Measurements from ENCODE around the gene HBE1. TPM values are rescaled to one million over a fixed set of nuclear protein-coding genes. Genes with fewer than 3 reads are reported as not detected.
"Not testable (repeated sequence)": the region's sequence is repeated elsewhere in the genome, so short reads cannot be mapped to it uniquely, and the experiment has no call there.

Gene HBE1
- total RNA-seq = 15.1 TPM

DNA sequence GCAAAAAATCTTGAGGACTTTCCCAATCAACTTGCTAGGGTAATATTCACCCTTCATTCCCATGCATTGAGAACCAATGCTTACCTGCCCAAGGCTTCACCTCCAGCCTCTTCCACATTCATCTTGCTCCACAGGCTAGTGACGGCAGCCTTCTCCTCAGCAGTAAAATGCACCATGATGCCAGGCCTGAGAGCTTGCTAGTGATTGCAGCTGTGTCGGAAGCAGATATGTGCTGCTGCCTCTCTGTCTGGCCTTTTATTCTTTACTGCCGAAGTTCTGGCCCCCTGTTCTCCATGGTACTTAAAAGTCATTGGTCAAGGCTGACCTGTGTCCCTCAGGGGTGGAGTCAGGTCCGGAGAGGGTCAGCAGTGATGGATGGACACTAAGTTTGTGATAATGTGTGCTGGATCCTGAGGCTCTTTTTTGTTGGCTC lies at the start of gene HBE1:
HBE1 (minus strand) TSS at position 231 of the 433 bp plus-strand sequence; CDS start at position 176, 55 bp downstream.
- DNase-seq (ENCODE audit: low spot score in 2 of 2) = no peak
- no peak for FAIRE-seq

GRCh38 chr11:5317292-5317691 lies 47.5 kb upstream of the HBE1 start:
- FAIRE-seq (no peak), DNase-seq (ENCODE audit: low spot score in 2 of 2) (no peak)

DNA sequence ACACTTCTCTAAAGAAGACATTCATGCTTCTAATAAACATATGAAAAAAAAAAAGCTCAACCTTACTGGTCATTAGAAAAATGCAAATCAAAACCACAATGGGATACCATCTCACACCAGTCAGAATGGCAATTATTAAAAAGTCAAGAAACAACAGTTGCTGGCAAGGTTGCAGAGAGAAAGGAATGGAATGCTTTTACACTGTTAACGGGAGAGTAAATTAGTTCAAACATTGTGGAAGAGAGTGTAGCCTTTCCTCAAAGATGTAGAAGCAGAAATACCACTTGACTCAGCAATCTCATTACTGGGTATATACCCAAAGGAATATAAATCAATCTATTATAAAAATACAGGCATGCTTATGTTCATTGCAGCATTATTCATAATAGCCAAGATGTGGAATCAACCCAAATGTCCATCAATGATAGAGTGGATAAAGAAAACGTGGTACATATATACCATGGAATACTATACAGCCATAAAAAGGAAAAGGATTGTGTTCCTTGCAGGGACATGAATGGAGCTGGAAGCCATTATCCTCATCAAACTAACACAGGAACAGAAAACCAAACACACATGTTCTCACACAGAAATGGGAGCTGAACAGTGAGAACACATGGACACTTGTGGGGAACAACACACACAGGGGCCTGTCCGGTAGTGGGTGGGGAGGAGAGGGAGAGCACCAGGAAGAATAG lies 43.7 kb upstream of the HBE1 start:
- FAIRE-seq; DNase-seq (ENCODE audit: low spot score in 2 of 2): not testable (repeated sequence)

- no peak for DNase-seq (ENCODE audit: low spot score in 2 of 2)
These were observed 40.7 kb upstream of the HBE1 start for GRCh38 chr11:5310423-5310822.

DNA sequence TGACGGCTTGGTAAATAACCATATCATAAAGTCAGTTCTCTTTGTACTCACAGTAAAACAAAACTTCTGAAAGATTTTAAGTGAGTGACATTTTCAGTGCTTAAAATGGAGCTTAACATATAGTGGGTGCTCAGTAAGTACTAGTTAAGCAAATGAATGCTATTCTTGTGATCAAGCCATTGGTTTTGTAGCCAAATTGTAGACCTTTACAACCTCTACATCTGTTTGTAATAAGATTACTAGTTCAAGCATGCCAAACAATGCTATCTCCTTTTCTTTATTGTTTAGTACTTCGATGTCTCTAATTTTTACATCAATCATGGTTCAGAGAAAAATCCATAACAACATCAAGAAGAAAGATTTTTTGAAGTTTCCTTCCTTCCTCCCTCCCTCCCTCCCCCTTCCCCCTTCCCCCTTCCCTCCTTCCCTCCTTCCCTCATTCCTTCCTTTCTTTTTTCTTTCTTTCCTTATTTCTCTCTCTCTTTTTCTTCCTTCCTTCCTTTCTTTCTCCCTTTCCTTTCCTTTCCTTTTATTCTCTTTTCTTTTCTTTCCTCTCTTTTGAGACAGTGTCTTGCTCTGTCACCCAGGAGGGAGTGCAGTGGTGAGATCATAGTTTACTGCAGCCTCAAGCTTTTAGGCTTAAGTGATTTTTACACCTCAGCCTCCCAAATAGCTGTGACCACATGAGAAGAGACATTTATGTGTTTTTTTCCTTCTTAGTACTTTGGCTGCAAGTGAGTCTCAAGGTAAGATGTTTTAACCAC lies 37.7 kb upstream of the HBE1 start:
- DNase-seq (ENCODE audit: low spot score in 2 of 2) = no peak
- FAIRE-seq = no peak

More at GRCh38 chr11:5310423-5310822, 40.7 kb upstream of the HBE1 start:
- FAIRE-seq = no peak

DNA sequence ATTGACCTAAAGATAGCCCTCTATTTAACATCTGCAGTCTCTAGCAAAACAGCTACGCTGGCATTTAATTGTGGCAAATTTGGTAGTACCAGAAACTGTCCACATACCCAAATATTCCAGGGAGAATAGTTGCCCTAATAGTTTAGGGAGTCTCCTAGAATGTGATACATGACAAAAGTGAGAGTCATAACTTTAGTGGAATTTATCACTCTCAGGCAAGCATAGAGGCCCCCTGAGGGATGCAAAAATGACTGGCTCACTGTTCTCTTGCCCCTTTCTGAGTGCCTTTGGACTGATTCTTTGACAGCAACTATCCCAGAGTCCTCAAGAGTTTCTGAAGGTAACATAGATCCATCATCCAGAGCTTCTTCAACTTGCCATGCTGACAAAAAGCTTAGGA lies 34.3 kb upstream of the HBE1 start:
- DNase-seq (ENCODE audit: low spot score in 2 of 2) (no peak), FAIRE-seq (no peak)

- DNase-seq (ENCODE audit: low spot score in 2 of 2) (no peak), FAIRE-seq (no peak)
These were observed 33.9 kb upstream of the HBE1 start for GRCh38 chr11:5303626-5304025.

DNA sequence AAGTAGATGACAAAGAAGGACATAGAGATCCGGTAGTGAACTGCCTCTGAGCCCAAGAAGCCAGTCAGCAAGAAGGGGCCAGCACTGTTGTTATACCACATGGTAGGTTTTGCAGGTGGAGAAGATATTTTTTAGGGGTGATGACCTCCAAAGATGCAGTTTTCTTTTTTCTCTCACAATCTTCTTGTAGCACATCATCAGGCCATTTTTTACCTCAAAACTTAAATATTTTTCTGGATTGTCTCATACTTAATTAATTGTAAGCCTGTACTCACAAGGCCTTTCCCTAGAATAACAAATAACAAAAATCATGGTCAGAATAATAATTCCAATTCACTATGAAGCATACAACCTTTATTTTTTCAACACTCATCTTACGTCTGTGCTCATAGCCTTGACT lies 32.1 kb upstream of the HBE1 start, which contains the start of gene OR51B4:
OR51B4 (minus strand) TSS at position 101 of the 400 bp plus-strand sequence; CDS start at position 101, 0 bp downstream.
- FAIRE-seq = no peak
- no peak for DNase-seq (ENCODE audit: low spot score in 2 of 2)

DNA sequence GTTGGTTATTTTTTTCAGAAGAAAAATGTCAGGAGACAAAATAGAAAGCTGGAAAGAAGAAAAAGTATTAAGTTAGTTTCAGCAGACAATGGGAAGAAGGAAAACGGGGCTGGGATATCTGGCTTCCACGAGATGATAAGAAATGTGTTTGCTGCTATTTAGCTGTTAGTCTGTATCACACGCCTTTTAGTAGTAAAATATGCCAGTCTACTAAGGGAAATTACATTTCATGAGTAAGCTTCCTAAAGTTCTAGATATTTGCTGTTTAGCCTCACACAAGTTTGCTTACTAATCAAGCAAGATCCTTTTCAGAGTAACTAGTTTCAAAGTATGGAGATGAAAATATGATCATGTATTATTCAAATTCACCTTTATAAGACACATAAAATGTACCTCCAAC lies 30.5 kb upstream of the HBE1 start:
- FAIRE-seq = no peak
- no peak for DNase-seq (ENCODE audit: low spot score in 2 of 2)

DNA sequence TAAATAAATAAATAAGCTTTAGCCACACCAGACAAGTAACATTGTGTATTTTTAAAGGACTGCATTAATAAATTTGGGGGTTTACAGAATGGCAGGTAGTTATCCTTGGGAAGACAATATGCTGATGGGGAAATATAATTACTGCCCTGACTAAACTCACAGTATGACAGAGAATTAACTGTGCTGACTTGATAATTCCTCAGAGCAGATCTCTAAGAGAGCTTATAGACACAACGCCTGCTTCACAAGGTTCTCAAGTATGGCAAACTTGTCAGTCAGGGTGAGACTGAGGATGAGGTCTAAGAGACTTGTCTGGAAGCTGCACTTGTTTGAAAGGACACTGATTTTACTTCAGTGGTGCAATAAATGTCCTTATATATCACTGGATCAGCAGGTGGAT lies 28.7 kb upstream of the HBE1 start:
- no peak for FAIRE-seq
- no peak for DNase-seq (ENCODE audit: low spot score in 2 of 2)

GRCh38 chr11:5297721-5298323 lies 28.1 kb upstream of the HBE1 start:
- FAIRE-seq = no peak

GRCh38 chr11:5294342-5294995 lies 24.7 kb upstream of the HBE1 start:
- not testable (repeated sequence) for FAIRE-seq; DNase-seq (ENCODE audit: low spot score in 2 of 2)

More at GRCh38 chr11:5297721-5298323, 28.1 kb upstream of the HBE1 start:
- no peak for DNase-seq (ENCODE audit: low spot score in 2 of 2)

GRCh38 chr11:5293028-5293427 lies 23.3 kb upstream of the HBE1 start:
- FAIRE-seq = no peak
- no peak for DNase-seq (ENCODE audit: low spot score in 2 of 2)

DNA sequence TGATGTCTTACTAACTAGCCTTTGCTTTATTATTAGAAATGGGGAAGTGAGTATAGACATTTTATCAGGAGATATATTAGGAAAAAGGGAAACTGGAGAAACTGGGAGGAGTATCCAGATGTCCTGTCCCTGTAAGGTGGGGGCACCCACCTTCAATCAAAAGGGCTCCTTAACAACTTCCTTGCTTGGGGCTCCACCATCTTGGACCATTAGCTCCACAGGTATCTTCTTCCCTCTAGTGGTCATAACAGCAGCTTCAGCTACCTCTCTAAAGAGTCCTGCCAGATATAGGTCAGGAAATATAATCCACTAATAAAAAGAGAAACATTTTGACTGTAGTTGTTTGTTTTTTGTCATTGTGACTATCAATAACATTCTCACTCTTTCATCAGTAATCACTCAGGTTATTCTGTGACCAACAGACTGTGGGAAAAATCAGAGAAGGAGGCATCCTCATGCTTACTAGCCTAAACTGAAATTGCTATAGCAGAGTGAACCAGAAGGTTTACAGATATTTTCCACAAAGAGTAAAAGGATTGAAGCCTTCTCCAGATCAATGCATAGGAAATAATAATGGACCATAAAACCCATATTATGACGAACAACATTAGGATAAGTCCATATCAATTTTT lies 21.6 kb upstream of the HBE1 start:
- FAIRE-seq (no peak), DNase-seq (ENCODE audit: low spot score in 2 of 2) (no peak)

- no peak for FAIRE-seq
- DNase-seq (ENCODE audit: low spot score in 2 of 2) = no peak
These were observed 20.4 kb upstream of the HBE1 start for GRCh38 chr11:5290106-5290505.

DNA sequence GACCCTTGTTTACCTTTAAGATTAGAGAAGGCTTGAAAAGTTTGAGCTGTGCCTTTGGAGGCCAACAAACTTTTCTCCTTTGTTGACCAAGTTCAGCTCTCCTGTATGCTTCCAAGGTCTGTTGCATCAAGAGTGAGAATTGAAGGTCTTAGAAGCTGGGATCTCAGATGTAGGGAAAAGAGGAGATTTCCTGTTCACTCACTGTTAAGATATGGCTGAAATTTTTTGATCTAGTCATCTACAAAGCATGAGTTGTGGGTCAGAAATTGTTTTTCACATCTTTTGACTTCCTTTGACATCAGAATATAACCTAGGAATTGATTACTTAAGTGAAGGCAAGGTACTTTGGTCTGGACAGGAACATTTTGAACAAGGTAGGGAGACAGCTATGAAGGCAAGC lies 20.0 kb upstream of the HBE1 start:
- FAIRE-seq (no peak), DNase-seq (ENCODE audit: low spot score in 2 of 2) (no peak)

DNA sequence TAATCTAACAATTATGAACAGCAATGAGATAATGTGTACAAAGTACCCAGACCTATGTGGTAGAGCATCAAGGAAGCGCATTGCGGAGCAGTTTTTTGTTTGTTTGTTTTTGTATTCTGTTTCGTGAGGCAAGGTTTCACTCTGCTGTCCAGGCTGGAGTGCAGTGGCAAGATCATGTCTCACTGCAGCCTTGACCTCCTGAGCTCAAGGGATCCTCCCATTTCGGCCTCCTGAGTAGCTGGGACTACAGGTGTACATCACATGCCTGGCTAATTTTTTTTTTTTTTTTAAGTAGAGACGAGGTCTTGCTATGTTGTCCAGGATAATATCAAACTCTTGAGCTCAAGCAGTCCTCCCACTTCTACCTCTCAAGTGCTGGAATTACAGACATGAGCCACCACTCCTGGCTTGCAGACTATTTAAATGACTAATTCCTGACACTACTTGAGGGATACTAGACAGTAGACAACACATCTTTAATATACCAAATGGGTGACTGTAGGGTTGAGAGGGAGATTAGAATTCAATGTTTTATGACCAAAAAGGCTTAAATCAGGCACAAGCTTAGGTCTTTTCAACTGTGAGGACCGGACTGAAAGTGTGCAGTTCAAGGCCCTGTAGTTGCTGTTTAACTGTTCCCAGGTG lies 19.3 kb upstream of the HBE1 start:
- FAIRE-seq = no peak
- DNase-seq (ENCODE audit: low spot score in 2 of 2) = no peak

- FAIRE-seq (no peak), DNase-seq (ENCODE audit: low spot score in 2 of 2) (no peak)
These were observed 18.6 kb upstream of the HBE1 start for GRCh38 chr11:5288108-5288905.

GRCh38 chr11:5286901-5287300 lies 17.2 kb upstream of the HBE1 start:
- FAIRE-seq = no peak
- no peak for DNase-seq (ENCODE audit: low spot score in 2 of 2)
